Mucosa of rectum (tissue), 2 donors: ENCODE data around the gene BACH2.

ENCODE experiments used
- H3K27ac ChIP-seq, 2 donors: one replicate each; pipeline ENCODE4 v1.7.0; 2013; ENCODE audit warnings: inconsistent platforms in 2 of 2, low read depth in 2 of 2, low read length in 2 of 2
- H3K27me3 ChIP-seq, 2 donors: one replicate each; pipeline ENCODE4 v1.7.0; 2013; ENCODE audit warnings: low read length in 2 of 2; ENCODE audit not compliant: control insufficient read depth in 2 of 2, insufficient read depth in 2 of 2
- H3K36me3 ChIP-seq, 2 donors: one replicate each; pipeline ENCODE4 v1.7.0; 2013; ENCODE audit warnings: low read length in 2 of 2; ENCODE audit not compliant: control insufficient read depth in 2 of 2, insufficient read depth in 2 of 2
- H3K4me1 ChIP-seq, 2 donors: one replicate each; pipeline ENCODE4 v1.7.0; 2013; ENCODE audit warnings: low read length in 2 of 2, mild to moderate bottlenecking in 1 of 2; ENCODE audit not compliant: control insufficient read depth in 2 of 2, insufficient read depth in 2 of 2
- H3K4me3 ChIP-seq, 2 donors: one replicate each; pipeline ENCODE4 v1.7.0; 2013; ENCODE audit warnings: low read length in 2 of 2
- H3K9ac ChIP-seq, 2 donors: one replicate each; pipeline ENCODE4 v1.7.0; 2013; ENCODE audit warnings: low read length in 2 of 2, low read depth in 1 of 2, mild to moderate bottlenecking in 1 of 2
- H3K9me3 ChIP-seq, 2 donors: one replicate each; pipeline ENCODE4 v1.7.0; 2013; ENCODE audit warnings: low read length in 2 of 2; ENCODE audit not compliant: control insufficient read depth in 2 of 2
- donor health status: healthy.
- donor health status: Normal muscosa, but diverticular disease.

BACH2 gene

GRCh38 chr6:90078513-90079289, 217.9 kb downstream of the BACH2 start:
- H3K27ac ChIP-seq: no peak overlapping the region
- H3K36me3 ChIP-seq: no peaks in the 10 kb centered on the region
- no peak overlapping the region for H3K9ac ChIP-seq
- H3K27me3 ChIP-seq: no peaks in the 10 kb centered on the region
- H3K4me3 ChIP-seq: no peak overlapping the region
- no peaks in the 10 kb centered on the region for H3K4me1 ChIP-seq
- no peaks in the 10 kb centered on the region for H3K9me3 ChIP-seq

GRCh38 chr6:90076511-90077415, 219.9 kb downstream of the BACH2 start:
- H3K4me3 ChIP-seq: no peak overlapping the region
- no peaks in the 10 kb centered on the region for H3K4me1 ChIP-seq
- no peaks in the 10 kb centered on the region for H3K36me3 ChIP-seq
- no peaks in the 10 kb centered on the region for H3K27me3 ChIP-seq
- H3K9ac ChIP-seq: no peak overlapping the region
- no peak overlapping the region for H3K27ac ChIP-seq
- H3K9me3 ChIP-seq: no peaks in the 10 kb centered on the region

- Histone ChIP-seq H3K4me3 (no peak overlapping the region), H3K9ac (no peak overlapping the region), H3K36me3 (no peaks in the 10 kb centered on the region), H3K27me3 (no peaks in the 10 kb centered on the region), H3K4me1 (no peaks in the 10 kb centered on the region), H3K9me3 (no peaks in the 10 kb centered on the region), H3K27ac (no peak overlapping the region)
These were observed 222.3 kb downstream of the BACH2 start for GRCh38 chr6:90074161-90074850.

- no peak overlapping the region for H3K4me3 ChIP-seq
These were observed 223.6 kb downstream of the BACH2 start for GRCh38 chr6:90072935-90073464.

GRCh38 chr6:90072501-90072900, 224.1 kb downstream of the BACH2 start:
- H3K9ac ChIP-seq: no peak overlapping the region
- H3K36me3 ChIP-seq: no peaks in the 10 kb centered on the region
- H3K27ac ChIP-seq: no peak overlapping the region
- H3K4me3 ChIP-seq: no peak overlapping the region
- H3K9me3 ChIP-seq: no peaks in the 10 kb centered on the region
- no peaks in the 10 kb centered on the region for H3K27me3 ChIP-seq
- no peaks in the 10 kb centered on the region for H3K4me1 ChIP-seq

More at GRCh38 chr6:90072935-90073464, 223.6 kb downstream of the BACH2 start:
- no peaks in the 10 kb centered on the region for H3K36me3 ChIP-seq
- H3K9me3 ChIP-seq: no peaks in the 10 kb centered on the region
- no peaks in the 10 kb centered on the region for H3K4me1 ChIP-seq
- no peak overlapping the region for H3K9ac ChIP-seq
- no peak overlapping the region for H3K27ac ChIP-seq
- H3K27me3 ChIP-seq: no peaks in the 10 kb centered on the region

GRCh38 chr6:90068703-90069523, 227.7 kb downstream of the BACH2 start:
- Histone ChIP-seq H3K9me3 (no peaks in the 10 kb centered on the region), H3K9ac (no peak overlapping the region), H3K27me3 (no peaks in the 10 kb centered on the region), H3K4me1 (no peaks in the 10 kb centered on the region), H3K36me3 (no peaks in the 10 kb centered on the region), H3K27ac (no peak overlapping the region), H3K4me3 (no peak overlapping the region)

GRCh38 chr6:90068264-90068663, 228.4 kb downstream of the BACH2 start:
- Histone ChIP-seq H3K9me3 (no peaks in the 10 kb centered on the region), H3K27me3 (no peaks in the 10 kb centered on the region), H3K4me1 (no peaks in the 10 kb centered on the region), H3K36me3 (no peaks in the 10 kb centered on the region), H3K27ac (no peak overlapping the region), H3K4me3 (no peak overlapping the region), H3K9ac (no peak overlapping the region)

GRCh38 chr6:90066697-90067096, 229.9 kb downstream of the BACH2 start:
- Histone ChIP-seq H3K9ac (no peak overlapping the region), H3K36me3 (no peaks in the 10 kb centered on the region), H3K27me3 (no peaks in the 10 kb centered on the region), H3K4me1 (no peaks in the 10 kb centered on the region), H3K27ac (no peak overlapping the region), H3K4me3 (no peak overlapping the region), H3K9me3 (no peaks in the 10 kb centered on the region)

GRCh38 chr6:90065173-90065572, 231.5 kb downstream of the BACH2 start:
- Histone ChIP-seq H3K4me1 (no peaks in the 10 kb centered on the region), H3K27ac (no peak overlapping the region), H3K9ac (no peak overlapping the region), H3K27me3 (no peaks in the 10 kb centered on the region), H3K4me3 (no peak overlapping the region), H3K36me3 (no peaks in the 10 kb centered on the region), H3K9me3 (no peaks in the 10 kb centered on the region)
